GM21526 (cell line): ENCODE measurements around the gene MT2A.

Experiments used
- ATAC-seq: cut with Tn5 transposase; IDR thresholded peaks from one replicate; pipeline ENCODE4 v1.9.1; 2021; ENCODE audit warnings: moderate library complexity; ENCODE audit not compliant: unreplicated experiment, low FRiP score

The MT2A gene

DNA sequence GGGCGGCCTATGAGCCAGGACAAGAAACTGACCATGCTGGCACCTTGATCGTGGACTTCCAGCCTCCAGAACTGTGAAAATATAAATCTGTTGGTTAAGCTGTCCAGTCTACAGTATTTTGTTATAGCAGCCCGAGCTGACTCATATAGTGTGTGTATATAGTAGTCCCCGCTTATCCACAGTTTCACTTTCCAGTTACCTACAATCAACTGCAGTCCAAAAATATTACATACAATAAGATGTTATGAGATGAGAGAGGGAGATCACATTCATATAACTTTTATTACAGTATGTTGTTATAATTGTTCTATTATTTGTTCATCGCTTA is 14.1 kb upstream of the MT2A start:
- ATAC-seq, result no peak

- ATAC-seq, result no peak
Measured at GRCh38 chr16:56600398-56600999, 7.9 kb upstream of the MT2A start.

DNA sequence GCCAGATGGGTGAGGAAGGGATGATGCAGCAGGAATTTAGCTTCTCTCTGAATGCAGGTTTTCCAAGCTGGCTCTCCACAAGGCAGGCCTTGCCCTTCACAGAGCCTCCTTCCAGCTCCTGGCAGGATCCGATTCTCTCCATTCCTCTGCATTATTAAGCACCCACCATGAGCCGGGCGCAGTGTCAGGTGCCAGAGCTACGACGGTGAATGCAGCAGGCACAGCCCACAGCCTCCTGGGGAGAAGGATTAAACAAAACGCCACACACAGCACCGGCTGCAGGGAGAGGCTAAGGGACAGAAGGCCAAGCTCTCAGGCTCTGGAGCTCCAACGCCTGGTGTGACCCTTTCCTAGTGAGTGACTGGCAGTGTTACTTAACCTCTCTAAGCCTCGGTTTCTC is 7.1 kb upstream of the MT2A start:
- no peak for ATAC-seq

DNA sequence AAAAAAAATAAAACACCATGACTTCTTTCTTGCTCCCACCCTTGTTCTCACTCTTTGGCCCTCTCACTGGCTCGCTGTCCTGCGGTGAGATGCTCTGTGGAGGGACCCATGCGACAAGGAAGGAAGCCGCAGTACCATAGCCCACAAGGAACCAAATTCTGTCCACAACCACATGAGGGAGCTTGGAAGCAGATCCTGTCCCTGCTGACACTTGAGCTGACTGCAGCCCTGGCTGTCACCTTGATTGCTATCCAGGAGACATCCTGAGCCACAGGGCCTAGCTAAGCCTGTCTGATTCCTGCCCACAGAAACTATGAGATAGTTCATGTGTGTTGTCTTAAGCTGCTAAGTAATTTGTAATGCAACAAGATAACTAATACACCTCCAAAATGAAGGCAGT is 4.8 kb upstream of the MT2A start:
- ATAC-seq, result no peak

- ATAC-seq, result no peak
Measured at GRCh38 chr16:56604966-56605365, 3.4 kb upstream of the MT2A start.

- no peak for ATAC-seq
Measured at GRCh38 chr16:56605475-56605874, 2.9 kb upstream of the MT2A start.

DNA sequence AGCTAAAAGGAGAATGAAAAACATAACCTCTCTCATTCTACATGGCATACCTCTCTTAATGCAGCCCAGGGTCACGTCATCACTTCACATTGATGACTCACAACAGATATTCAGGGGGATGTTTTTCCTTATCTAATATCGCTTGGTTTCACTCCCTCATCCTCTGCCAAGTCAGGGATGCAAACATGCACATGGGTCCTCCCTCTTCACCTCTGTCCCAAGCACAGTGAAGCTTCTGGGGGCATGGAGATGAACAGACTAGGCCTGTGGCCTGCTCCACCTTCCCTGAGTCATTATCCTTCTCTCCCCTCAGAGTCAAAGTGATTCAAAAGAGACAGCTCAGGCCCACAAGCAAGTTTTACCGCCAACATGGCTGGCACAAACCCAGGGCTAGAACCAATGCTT is 2.3 kb upstream of the MT2A start:
- ATAC-seq, result no peak

GRCh38 chr16:56606476-56607108 is 1.8 kb upstream of the MT2A start:
- no peak for ATAC-seq

DNA sequence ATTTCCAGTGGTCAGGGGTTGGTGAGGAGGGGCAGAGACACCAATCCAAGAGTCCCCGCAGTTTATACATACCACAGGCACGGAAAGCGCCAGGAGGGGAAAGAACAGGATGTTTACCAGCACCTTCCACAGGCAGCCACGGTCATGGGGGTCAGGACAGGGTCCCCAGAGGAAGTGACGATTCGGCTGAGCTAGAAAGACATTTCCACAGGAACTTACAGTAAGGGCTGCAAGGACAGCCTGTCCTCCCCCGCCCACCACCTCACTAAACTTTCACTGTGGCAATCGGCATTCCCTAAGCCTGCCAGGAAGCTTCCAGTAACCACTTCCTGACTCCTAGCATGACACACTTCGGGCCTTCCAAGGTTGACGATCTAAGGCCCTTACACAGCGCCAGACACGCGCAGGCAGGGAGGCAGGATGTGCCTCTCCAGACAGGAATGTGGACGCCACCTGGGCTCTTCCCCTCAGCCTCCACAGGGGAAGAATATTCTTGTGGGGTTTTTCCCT is 1.2 kb upstream of the MT2A start:
- ATAC-seq, result no peak

- no peak for ATAC-seq
Measured at GRCh38 chr16:56607675-56608042, 725 bp upstream of the MT2A start.

DNA sequence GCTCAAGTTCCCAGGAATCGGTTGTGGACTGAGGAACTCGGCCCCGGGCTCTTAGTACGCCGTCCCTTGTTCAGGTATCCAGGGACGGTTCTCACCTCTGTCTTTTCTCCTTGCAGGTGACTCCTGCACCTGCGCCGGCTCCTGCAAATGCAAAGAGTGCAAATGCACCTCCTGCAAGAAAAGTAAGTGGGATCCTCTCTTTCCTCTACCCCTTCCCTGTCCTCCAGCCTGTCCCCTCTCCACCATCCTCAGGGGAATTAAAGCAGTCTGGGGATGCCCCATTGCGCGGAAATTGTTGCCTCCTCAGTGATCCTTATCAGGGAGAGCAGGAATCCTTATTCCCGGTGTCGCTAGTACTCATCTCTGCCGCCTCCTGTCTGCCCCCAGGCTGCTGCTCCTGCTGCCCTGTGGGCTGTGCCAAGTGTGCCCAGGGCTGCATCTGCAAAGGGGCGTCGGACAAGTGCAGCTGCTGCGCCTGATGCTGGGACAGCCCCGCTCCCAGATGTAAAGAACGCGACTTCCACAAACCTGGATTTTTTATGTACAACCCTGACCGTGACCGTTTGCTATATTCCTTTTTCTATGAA is 585 bp downstream of the MT2A start:
- no peak for ATAC-seq

GRCh38 chr16:56609463-56609921 is 1.1 kb downstream of the MT2A start:
- ATAC-seq, result peak; percentile 35

DNA sequence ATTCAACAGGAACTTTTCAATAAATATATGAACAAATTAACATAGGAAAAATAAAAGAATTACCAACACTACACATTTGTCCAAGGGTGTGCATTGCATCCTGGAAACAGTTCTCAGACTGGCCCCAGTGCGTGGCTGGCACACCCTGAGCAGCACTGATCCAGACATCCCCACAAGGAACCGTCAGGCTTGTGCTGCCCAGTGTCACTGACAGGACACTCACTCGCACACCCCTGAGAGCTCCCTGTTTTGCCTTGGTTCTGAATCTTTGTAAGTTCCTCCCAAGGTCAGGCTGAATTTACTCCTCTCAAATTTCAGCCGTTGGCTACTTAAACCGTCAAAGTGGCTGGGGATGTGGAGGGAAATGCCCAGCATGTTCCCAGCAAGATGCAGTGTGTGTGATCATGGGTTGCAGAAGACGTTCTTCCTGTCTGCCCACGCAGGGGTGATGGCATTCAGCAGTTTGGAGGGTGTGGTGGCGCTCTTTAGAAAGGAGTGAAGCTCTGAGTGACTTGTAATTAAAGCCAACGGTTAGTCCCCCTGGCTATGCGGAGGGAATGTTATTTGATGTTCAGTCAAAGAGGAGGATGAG is 1.7 kb downstream of the MT2A start:
- ATAC-seq, result no peak

DNA sequence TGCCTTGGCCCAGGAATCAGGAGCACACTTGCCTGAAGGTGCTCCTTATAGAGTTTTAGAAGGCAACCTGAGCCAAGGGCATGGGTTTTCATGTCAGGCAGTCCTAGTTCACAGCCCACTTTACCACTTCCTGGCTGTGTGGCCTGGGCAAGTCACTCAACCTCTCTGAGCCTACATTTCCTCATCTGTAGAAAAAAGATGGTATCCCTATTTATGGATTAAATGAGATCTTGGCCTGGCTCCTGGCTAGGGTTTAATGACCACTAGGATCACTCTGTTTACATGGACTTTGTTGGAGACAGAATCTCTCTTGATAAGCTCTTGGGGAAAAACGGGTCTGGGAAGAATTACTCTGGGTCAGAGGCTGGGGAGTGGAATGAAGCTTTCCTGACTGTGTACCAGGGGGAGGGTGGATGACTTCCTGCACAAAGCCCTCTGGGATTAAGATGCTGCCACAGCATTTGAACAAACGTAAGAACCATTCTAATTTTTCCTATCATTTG is 2.3 kb downstream of the MT2A start:
- no peak for ATAC-seq

GRCh38 chr16:56611281-56611833 is 3.0 kb downstream of the MT2A start:
- no peak for ATAC-seq

- ATAC-seq, result no peak
Measured at GRCh38 chr16:56613706-56614105, 5.3 kb downstream of the MT2A start.

- no peak for ATAC-seq
Measured at GRCh38 chr16:56614549-56614991, 6.2 kb downstream of the MT2A start.

DNA sequence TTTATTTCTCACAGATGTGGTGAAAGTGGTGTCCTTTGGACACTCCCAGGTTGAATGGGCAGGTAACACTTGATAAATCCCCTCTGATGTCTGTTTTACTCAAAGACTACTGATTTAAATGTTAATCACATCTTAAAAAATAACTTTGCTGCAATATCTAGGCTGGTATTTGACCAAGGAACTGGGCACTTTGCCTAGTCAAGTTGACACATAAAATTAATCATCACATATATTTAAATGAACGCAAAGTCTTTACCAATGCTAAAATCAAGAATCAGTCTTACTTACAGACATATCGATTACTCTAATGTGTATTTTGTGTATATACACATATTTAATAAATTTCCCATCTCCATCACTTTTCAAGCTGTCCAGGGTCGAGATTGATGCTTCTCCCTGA is 7.0 kb downstream of the MT2A start:
- ATAC-seq, result no peak

DNA sequence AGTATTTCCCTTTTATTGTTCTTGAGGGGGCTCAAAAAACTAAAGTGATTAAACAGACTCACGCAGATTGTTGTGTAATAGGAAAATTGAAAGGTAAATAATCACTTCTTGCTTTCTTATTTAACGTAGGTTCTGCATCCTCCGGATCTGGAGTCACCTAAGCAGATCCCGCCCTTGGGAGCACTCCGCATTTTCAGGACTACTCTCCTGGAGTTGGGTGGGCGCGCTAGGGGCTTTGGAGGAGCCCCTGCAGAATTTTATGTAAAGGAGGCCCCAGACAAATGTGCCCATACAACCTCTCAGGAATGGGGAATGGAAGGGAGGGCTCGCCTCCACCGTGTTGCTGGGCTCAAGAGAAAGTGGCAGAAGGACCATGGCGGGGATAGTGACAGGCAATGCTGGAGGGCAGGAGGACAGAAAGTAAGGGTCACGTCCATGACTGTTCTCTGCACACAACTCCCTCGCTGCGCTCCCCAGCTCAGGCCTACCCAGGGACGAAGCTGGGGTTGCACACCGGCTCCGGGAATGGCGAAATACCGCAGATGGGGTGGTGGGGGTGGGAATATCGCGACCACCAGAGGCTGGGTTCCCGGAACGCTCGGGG is 8.3 kb downstream of the MT2A start:
- ATAC-seq, result no peak

- ATAC-seq, result no peak
Measured at GRCh38 chr16:56617212-56618085, 9.1 kb downstream of the MT2A start.
